GM12873 (cell line): ENCODE data around the gene MARK3.

ENCODE experiments used
- TF ChIP-seq, protein P1 (sequence below): IDR thresholded peaks from 2 replicates; pipeline ENCODE4 v1.5.1; 2012; ENCODE audit warnings: low read depth, mild to moderate bottlenecking, moderate library complexity, low read length, control low read depth; ENCODE audit not compliant: insufficient read depth; ENCODE audit errors: missing control alignments

The MARK3 gene

GRCh38 chr14:103501921-103502669 lies 116.9 kb downstream of the MARK3 start:
- TF ChIP-seq, protein P1, sequence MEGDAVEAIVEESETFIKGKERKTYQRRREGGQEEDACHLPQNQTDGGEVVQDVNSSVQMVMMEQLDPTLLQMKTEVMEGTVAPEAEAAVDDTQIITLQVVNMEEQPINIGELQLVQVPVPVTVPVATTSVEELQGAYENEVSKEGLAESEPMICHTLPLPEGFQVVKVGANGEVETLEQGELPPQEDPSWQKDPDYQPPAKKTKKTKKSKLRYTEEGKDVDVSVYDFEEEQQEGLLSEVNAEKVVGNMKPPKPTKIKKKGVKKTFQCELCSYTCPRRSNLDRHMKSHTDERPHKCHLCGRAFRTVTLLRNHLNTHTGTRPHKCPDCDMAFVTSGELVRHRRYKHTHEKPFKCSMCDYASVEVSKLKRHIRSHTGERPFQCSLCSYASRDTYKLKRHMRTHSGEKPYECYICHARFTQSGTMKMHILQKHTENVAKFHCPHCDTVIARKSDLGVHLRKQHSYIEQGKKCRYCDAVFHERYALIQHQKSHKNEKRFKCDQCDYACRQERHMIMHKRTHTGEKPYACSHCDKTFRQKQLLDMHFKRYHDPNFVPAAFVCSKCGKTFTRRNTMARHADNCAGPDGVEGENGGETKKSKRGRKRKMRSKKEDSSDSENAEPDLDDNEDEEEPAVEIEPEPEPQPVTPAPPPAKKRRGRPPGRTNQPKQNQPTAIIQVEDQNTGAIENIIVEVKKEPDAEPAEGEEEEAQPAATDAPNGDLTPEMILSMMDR, result no peak

DNA sequence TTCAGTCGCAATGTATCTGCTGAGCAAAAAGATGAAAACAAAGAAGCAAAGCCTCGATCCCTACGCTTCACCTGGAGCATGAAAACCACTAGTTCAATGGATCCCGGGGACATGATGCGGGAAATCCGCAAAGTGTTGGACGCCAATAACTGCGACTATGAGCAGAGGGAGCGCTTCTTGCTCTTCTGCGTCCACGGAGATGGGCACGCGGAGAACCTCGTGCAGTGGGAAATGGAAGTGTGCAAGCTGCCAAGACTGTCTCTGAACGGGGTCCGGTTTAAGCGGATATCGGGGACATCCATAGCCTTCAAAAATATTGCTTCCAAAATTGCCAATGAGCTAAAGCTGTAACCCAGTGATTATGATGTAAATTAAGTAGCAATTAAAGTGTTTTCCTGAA lies 117.7 kb downstream of the MARK3 start:
- TF ChIP-seq, protein P1, result no peak

- TF ChIP-seq, protein P1, result no peak
These were observed 118.1 kb downstream of the MARK3 start for GRCh38 chr14:103503296-103503695.

GRCh38 chr14:103504991-103505565 lies 119.9 kb downstream of the MARK3 start:
- TF ChIP-seq, protein P1, result peak; percentile 32

- TF ChIP-seq, protein P1, result peak; percentile 5
These were observed 122.5 kb downstream of the MARK3 start for GRCh38 chr14:103507751-103508150.

DNA sequence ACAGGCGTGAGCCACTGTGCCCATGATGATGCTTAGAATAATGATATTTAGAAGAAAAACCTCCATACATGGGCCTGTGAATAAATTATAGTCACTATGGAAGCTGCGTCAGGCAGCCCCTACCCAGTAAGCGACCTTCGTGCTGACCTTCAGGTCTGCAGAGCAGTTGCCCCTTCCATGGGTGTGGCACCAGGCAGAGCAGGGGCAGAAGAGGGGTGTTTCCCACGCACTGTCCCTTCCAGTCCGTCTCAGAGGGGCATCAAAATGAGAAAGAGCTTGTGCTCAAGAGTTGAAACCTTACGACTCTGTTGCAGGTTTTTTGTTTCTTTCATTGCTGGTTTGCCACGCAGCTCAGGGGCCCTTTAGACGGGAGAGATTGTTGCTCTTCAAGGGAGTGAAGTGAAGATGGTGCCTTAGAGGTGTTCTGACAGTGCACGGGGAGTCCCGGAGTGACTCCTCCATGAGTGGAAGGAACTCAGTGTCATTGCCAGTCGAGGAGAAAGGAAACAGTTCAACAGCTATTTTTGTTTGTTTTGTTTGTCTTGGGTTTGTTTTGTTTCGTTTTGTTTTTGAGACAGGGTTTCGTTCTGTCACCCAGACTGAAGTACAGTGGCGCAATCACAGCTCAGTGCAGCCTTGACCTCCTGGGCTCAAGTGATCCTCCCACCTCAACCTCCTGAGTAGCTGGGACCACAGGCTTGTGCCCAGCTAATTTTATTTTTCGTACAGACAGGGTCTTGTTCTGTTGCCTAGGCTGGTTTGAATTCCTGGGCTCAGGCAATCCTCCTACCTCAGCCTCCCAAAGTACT lies 123.5 kb downstream of the MARK3 start:
- TF ChIP-seq, protein P1, result no peak

- TF ChIP-seq, protein P1, result no peak
These were observed 124.9 kb downstream of the MARK3 start for GRCh38 chr14:103509864-103510723.
